DMS53 treated with DMSO at 0.1 percent for 48 hours (cell line): ENCODE measurements around the gene SMIM5.

Source experiments
- DNase-seq: peaks from one replicate; lab custom pipeline; 2025; ENCODE audit not compliant: unreplicated experiment; lab: John Stamatoyannopoulos, UW

The SMIM5 gene

DNA sequence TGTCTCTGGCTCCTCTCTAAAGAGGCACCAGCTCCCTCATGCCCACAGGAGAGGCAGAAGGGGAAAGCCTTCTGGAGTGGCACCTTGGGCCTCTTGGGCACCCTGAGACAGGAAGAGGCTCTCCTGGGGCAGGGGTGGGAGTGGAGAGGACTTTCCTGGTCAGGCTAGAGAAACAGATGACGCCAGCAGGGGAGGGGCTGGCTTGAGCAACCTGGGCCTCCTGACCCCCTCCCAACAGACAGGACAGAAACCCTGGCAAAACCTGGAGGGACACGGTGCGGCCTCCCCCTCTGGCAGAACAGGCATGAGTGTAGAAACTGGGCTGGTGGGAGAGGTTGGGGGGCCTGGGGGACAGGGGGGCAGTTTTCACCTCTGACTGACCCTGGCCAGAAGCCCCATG, 6.1 kb downstream of the SMIM5 start:
- no peak for DNase-seq

GRCh38 chr17:75639771-75640555, 6.7 kb downstream of the SMIM5 start:
- peak; percentile 81 for DNase-seq

GRCh38 chr17:75640556-75641119, 7.4 kb downstream of the SMIM5 start:
- DNase-seq: no peak

DNA sequence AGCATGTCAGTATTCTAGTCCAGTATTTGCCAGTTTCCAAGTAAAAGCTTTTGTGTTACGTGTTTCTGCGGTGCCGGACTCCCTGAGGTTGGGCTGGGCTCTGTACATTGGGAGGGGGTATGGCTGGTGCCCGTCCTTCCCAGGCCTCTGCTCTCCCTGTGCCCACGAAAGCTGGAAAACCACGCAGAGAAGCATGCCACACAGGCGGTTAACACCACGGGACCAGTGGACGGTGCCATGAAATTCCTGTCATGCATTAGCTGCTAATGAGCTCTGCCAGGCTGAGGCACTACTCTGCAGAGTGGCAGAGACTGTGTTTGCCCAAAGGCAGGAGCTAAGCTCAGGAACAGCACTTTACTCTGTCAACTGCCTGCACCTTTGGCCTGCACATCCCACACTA, 8.1 kb downstream of the SMIM5 start:
- no peak for DNase-seq

DNA sequence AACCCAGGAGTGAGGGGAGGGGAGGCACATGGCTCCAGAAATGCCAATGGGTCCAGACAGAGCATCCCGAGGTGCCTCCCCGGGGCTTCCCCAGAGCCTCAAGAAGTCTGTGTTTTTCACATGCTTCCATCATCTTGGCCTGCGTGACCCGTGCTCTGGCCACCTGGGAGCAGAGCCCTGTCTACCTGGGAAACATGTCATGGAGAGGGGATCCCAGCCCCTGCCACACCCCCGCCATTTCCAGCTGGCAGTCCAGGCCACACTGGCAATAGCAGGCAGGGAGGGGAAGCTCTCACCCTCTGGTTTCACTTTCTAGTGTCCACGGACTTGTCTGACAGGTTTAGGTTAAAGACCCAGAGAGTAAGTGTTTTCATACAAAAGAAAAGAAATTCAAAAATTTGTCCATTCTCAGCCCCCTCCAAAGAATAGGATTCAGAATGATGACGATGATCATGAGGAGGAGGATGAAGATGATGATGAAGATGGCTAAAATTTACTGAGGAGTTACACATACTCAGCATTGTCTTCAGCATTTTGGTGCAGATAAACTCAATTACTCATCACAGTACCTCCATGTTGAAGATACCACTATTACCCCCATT, 9.0 kb downstream of the SMIM5 start:
- peak; percentile 82 for DNase-seq

DNA sequence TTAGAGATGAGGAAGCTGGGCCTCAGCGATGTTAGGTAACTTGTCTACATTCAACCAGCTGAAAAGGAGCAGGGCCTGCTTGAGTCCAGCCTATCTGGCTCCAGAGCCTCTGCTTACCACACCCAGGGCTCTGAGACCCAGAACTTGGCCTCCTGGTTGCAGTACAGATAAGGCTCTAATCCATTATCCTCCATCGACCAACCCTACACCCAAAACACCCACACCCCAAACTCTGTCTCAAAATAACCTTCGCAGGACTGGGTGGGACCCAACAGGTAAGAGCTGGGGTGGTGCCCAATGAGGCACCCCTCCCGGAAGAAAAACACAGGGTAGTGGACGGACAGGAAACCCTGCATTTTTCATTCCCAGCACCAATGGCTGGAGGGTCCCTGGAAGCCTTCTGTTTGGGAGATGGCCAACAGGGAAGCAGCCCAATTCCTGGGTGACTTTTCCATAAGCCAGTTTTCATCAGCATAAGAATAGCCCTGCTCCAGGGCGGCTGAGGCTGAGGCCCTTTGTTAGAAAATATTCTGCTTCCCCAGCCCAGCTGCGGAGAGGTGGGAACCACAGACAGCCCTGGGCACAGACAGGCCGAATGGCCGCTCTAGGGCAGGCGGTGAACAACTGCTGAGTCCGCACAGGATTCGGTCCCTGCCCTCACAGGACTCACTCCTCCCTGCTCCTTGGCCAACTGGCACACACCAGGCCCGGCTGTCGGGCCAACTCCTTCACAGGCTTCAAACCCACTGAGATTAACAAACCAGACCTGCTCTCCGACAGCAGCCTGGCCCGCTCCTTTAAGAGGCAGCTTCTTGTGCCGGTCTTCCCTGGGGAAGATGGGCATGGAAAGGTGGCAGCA, 9.8 kb downstream of the SMIM5 start:
- DNase-seq: no peak

DNA sequence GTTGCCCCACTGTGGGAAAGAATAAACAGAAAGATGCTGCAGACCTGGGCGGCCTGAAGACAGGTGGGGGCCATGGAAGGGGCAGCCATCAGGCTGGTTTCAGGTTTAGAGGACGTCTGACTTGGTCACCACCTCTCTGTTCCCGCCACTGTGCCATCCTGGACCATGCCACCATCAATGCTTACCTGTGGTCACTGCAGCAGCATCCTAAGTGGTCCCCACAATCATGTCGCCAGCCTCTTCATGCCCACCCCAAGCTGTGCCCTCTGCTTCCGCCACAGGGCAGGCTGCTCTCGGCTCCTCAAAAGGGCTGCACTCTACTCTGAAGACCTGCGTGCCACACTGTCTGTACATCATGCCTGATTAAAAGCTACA, 10.4 kb downstream of the SMIM5 start:
- DNase-seq: no peak

- peak; percentile 96 for DNase-seq
Measured at GRCh38 chr17:75645501-75645888, 12.3 kb downstream of the SMIM5 start.

DNA sequence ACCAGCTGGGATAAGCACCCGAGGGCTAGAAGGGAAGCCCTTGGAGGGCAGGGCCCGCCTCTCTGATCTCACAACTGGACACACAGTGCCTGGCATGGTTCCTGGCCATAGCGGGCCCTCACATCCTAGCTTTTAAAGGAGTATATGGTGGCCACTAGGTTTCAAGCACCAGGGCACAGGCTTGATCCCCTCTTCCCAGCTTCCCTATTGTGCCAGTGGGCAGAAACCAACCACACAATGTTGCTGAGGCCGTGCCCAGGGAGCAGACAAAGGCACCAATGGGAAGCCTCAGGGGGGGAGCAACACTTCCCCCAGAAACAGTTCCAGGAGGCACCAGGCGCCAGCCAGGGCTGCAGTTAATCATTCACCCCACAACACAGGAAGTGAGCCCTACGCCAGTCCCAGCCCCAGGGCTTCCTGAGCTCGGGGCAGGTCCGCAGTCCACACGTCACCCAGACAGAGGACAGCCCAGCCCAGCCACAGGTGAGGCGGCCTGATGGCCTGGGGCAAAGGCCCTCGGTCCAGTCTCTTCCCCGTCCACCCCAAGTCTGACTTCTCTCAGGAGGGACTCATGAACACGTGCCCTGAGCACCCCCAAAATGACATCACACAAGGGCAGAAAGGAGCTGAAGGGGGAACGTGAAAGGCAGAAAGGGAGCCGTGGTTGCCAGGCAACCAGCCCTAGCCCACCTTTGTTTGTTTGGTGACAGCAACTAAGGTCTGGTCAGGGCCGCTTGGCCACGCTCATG, 12.8 kb downstream of the SMIM5 start:
- DNase-seq: peak; percentile 93

DNA sequence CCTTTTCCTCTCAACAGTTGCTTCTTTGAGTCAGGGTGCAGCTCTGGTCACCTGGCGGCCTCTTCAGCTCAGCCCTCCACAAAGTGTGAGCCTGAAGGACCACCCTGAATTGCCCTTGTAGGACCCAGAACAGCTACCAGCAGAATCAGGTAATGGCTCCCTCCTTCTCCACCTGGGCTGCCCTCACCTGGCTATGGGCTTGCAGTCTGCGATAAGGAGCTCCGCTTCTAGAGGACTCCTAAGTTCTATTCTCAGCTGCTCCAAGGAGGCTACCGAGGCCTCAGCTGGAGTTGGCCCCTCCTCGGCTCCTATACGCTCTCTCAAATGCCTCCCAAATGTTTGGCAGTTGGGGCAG, 13.4 kb downstream of the SMIM5 start:
- DNase-seq: no peak

DNA sequence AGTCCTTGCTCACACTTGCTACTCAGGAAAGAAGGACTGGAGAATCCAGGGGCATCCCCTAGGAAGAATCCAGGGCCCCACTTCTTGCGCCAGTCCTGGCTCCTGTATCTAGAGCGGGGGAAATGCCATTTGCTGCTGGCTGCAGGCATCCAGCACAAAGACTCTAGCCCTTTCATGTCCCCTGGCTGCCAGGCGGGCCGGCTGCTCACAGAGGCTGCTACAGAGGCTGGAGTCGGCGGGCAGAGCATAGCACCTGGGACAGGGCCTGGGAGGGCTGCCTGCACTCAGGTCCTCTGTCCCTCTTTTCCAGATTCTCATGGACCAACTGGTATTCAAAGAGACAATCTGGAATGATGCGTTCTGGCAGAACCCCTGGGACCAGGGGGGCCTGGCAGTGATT, 13.8 kb downstream of the SMIM5 start:
- DNase-seq: no peak

DNA sequence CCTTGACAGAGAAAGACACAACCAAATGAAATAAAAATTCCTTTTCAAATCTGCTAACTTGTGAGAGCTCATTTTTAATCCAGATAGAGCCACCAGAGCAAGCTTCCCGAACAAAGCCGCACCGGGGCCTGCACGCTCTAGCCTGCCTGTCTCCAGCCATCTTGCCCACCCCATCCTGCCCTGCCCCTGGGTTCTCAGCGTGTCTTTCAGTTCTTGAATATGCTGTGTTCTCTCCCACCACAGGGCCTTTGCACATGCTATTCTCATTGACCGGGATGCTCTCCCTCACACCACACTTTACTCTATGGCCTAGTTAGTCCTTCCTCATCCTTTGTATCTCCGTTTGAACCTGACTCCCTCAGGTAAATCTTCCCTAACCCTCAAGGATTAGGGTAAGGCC, 14.7 kb downstream of the SMIM5 start:
- no peak for DNase-seq

- DNase-seq: no peak
Measured at GRCh38 chr17:75649687-75650086, 16.5 kb downstream of the SMIM5 start.

- DNase-seq: no peak
Measured at GRCh38 chr17:75650874-75651273, 17.6 kb downstream of the SMIM5 start.

- no peak for DNase-seq
Measured at GRCh38 chr17:75652341-75652740, 19.1 kb downstream of the SMIM5 start.

DNA sequence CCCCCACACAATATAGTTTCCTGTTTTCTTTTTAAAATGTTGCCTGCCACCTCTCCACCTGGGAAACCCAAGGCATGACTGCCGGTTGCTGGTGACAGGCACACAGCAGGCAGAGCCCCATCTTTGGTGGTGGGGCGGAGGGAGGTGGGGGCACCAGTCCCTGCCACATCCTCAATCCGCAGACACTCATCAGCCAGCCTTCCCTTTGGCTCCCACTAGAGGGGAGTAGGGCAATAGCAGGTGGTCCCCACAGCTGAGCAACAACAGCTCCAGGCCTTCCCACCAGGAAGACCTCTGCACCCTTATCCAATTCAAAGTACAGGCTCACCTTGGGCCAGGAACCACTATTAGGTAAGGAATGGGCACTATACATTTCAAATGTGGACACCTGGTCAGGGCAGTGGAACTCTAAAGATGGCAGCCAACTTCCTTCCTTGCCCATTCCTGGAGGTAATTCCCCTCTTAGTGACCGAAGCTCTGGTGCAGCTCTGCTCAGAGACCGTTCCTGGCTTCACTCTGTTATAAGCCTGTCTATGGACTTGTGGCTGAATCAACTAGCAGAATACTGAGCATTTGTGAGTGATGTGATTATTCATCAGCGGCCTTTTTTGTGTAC, 19.8 kb downstream of the SMIM5 start:
- DNase-seq: no peak

GRCh38 chr17:75654176-75654575, 20.9 kb downstream of the SMIM5 start:
- DNase-seq: peak; percentile 52

- DNase-seq: no peak
Measured at GRCh38 chr17:75658237-75658636, 25.0 kb downstream of the SMIM5 start.

GRCh38 chr17:75661531-75661930, 28.3 kb downstream of the SMIM5 start:
- DNase-seq: no peak

- no peak for DNase-seq
Measured at GRCh38 chr17:75662511-75662910, 29.3 kb downstream of the SMIM5 start.
